Mesangial cell (primary cell): ENCODE data around the gene AGTR2. TPM values are rescaled to one million over a fixed set of nuclear protein-coding genes. Genes with fewer than 3 reads are reported as not detected.

Experiments used
- total RNA-seq: library from RNA; depleted of rRNA; stranded (reverse); fragments of >200 nt; gene quantifications from 2 replicates; pipeline ENCODE4 v1.2.3, GENCODE V29; 2015

The AGTR2 gene, protein sequence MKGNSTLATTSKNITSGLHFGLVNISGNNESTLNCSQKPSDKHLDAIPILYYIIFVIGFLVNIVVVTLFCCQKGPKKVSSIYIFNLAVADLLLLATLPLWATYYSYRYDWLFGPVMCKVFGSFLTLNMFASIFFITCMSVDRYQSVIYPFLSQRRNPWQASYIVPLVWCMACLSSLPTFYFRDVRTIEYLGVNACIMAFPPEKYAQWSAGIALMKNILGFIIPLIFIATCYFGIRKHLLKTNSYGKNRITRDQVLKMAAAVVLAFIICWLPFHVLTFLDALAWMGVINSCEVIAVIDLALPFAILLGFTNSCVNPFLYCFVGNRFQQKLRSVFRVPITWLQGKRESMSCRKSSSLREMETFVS
- total RNA-seq: not detected in 2 replicates

DNA sequence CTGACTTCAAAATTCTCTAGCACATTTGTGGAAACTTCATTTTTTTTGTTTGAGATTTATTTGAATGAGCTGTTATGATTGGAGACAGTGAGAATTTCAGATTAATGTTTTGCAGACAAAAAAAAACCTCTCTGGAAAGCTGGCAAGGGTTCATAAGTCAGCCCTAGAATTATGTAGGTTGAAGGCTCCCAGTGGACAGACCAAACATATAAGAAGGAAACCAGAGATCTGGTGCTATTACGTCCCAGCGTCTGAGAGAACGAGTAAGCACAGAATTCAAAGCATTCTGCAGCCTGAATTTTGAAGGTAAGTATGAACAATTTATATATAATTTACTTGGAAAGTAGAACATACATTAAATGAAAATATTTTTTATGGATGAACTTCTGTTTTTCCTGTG is at the start of gene AGTR2:
AGTR2 (plus strand) TSS at position 234 of the 400 bp plus-strand sequence. CDS start 1,537 bp downstream, outside the sequence.

